ENCODE results near the gene MFGE8.
A peak's percentile ranks its signal among the peaks of the same experiment; 100 is the strongest.

The MFGE8 gene

DNA sequence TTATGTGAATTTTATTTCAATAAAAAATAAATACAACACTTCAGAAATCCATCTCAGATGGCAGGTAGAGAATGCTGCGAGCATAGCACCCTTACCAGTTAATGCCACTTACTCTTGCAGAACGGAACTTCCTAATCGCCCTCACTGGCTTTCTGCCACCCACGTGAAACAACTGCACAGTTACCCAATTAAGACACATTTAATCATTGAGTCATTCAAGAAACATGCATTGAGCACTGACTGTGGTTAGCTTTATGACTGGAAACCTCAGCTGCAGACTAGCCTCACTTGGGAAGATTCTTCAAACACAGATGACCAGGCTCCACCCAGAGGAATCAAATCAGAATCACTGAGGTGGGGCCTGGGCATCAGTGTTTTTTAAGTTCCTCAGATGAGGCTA lies 5.6 kb upstream of the MFGE8 start:
- no peak for DNase-seq

DNA sequence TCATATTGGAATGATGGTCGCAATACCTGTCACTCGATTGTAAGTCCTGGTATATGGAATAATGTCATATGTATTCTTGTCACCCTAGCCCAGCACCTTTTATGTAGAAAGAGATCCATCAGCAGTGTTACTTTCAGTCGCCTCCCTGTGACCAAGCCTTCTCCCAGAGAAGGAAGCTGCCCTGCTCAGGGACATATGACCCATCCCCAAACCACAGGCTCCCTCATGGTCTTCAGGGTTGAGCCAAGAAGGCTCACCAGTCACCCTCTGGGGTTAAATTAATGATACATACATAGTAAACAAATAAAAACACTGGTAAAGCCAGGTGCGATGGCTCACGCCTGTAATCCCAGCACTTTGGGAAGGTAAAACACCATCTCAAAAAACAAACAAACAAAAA lies 4.6 kb upstream of the MFGE8 start:
- no peak for DNase-seq

DNA sequence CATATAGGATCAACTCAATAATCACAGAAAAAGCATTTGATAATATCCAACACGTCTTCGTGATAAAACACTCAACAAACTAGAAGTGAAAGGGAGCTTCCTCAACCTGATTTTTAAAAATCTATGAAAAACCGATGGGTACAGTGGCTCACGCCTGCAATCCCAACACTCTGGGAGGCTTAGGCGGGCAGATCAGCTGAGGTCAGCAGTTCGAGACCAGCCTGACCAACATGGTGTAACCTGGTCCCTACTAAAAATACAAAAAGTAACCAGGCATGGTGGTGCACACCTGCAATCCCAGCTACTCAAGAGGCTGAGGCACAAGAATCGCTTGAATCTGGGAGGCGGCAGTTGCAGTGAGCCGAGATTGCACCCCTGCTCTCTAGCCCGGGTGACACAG lies 2.2 kb upstream of the MFGE8 start:
- DNase-seq: no peak

DNA sequence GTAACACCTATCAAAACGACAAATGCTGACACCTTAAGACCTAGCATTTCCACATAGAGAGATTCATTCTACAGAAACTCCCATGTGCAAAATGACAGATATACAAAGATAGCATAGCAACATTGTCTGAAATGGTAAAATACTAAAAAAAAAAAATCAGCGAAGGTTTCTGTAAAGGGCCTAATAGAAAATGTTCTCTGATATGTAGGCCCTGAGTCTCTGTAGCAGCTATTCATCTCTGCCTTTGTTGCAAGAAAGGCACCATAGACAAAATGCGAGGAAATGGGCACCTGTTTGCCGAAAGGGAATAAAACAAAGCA lies 631 bp upstream of the MFGE8 start:
- no peak for DNase-seq

DNA sequence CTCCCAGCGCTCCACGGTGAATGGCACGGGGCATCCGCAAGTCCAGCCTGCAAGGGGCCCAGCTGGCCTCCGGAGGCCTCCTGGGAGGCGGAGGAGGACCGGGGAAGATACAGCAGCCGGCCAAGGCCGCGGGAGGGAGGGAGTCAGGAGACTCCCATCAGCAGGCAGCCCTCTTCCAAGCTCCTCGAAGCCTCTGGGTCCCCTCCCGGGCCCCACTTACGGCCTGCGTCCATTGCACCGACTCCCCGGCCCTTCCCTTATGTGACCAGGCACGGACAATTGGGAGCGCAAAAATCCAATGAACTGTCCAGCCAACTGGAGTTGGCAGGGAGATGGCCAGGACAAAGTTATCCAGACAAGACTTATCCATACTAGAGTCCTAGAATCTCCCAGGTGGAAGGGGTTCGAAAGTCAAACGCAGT lies 668 bp downstream of the MFGE8 start:
- no peak for DNase-seq

DNA sequence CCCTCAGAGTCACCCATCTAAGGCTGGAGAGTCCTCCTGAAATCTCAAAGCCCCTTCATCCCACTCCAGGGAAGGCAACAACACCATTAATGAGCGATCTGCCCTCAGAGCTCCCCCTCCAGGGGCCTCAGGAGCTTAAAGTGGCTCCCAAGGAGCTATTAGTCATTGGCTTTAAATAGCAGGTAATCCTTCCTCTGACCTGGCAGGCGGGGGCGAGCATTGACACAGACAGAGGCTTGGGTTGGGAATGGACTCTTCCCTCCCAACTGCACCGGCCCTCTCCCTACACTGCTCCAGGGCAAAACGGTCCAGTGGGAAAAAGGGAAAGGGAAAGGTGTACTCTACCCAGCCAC lies 1.4 kb downstream of the MFGE8 start:
- DNase-seq: no peak

DNA sequence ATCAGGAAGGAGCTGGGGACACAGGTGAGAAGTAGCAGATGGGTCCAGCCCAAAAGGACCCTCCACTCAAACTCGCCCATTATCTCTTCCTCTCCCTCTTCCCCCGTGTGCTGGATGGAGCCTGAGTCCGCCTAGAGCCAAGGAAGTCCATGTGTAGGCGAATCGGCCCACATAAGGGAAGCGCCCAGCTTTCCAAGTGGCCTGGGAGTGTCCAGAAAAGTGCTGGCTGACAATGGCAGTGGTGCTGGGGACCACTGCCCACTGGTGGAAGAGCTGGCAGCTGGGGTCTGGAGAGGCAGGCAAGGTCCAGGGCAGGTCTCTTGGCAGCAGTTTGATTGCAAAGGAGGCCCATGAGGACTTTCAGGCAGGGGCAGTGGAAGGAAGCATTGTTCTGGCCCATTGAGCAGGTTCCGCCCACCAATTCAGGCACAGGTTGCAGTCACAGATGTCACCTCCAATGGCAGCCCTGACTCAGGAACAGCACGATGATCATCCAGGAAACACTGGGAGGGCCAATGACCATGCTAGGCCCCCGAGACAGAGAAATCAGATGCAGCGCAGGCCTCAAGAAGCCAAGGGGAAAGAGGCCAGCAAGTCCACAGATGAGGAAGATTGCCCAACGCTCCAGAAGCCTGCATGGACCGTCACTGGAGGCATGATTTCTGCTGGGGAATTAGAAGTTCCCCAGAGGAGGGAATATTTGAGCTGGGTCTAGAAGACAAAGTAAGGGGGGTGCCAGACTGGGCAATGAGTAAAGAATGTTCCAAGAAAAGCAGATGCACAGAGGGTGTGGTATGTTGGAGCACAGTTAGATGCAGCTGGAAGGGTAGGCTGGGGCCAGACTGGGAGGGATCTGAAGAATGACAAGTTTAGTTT lies 3.0 kb downstream of the MFGE8 start:
- no peak for DNase-seq

DNA sequence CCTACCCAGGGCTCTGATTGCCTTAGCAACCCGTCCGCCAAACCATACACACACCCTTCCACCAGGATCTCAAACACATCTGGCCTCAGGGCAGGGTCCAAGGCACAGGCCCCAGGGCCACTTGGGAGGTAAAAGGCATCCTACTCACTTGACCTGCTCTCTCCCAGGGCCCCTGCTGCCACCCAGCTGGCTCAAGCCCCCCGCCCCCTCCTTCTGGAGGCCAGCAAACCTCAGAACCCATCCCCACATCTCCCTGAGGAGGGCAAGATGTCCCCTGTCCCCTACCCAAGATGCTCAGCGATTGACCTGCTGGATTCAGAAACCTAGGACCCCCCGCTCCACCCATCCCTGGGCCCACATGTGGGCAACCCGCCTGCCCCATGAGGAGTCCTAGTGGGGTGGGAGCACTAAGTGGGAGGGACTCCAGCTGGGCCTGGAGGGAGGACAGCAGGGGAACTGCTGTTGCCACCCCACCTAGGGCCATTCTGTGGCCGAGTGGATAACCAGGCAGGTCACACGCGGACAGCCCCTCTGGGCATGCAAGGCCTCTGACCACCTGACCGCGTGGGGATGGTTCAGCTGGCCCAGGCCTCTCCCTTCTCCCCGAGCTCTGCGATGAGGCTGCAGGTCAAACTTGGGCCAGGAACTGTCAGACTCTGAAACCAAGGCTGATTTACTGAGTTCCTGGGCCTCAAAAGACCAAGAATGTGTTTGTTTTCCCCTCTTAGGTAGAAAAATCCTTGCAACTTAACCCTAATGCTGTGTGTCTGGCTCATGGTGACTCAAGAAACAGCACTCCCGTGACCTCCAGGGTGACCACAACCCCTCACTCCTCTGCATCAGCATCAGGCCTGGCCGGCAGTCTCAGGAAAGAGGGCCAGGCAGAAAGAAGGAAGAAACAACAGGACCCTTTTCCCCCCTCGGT lies 4.2 kb downstream of the MFGE8 start:
- no peak for DNase-seq

DNA sequence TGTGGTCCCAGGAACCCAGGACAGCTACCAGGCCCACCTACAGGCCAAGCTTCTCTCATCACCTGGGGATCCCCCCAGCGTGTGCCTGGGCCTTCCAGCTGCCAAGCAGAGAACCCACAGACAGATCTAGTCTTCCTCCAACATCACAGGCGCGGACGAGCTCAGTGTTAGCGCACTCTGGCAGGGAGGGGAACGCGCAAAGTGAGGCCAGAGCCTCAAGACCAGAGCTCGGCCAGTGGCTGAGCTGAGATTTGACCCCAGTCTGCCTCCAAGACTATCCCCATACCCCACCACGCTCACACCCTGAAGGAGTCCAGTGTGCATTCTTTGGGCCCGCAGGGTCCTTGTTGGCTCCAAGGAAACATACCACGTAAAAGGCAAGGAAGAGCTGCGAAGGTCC lies 5.1 kb downstream of the MFGE8 start:
- no peak for DNase-seq

DNA sequence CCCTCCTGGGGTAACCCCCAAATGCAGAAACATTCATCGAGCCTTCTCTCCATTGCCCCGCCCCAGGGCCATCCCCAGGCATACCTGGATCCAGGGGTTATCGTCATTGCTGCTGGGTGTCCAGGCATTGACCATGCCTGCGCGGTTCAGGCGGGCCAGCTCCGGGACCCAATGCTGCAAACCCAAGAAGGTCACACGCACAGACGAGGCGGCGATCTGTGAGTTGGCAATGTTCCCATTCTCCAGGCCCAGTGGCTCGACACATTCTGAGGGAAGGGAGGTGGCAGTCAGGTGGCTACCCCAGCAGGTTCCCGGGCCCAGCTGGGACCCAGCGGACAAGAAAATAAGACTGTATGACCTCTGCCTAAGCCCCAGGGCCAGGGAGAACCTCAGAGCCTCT lies 6.1 kb downstream of the MFGE8 start:
- DNase-seq: no peak

DNA sequence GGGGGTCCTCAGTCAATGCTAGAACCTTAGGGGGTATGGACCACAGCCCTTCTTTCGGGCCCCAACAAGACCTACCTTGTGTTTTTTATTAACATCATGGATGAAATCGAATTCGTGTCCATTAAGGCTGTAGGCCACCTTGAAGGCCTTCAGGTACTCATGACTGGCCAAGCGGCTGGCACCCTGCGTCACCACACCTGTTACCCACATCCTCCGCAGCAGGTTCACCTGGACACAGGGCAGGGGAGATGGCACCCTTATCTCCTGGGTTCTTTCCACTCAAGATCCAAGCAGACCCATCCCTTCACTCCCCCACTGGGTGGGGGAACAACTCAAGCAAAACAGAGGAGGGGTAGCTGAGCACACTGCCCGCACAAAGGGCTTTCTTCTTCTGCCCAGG lies 6.6 kb downstream of the MFGE8 start:
- DNase-seq: no peak

DNA sequence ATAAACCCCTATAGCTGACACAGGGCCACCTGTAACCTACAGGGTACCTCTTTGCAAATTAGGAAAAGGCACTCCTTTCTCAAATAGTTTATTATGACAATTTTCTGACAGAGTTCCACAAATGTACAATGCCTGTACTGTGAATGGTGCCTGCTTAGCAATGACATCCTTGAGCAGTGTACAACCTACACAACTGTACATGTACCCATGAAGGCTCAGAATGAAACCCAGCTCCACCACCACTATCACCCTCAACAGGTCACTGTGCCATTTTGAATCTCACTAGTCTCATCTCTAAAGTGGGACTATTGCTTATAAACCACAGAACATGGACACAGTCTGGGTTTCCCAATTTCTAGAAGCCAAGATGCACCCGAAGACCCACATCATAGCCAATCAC lies 7.0 kb downstream of the MFGE8 start:
- DNase-seq: no peak

DNA sequence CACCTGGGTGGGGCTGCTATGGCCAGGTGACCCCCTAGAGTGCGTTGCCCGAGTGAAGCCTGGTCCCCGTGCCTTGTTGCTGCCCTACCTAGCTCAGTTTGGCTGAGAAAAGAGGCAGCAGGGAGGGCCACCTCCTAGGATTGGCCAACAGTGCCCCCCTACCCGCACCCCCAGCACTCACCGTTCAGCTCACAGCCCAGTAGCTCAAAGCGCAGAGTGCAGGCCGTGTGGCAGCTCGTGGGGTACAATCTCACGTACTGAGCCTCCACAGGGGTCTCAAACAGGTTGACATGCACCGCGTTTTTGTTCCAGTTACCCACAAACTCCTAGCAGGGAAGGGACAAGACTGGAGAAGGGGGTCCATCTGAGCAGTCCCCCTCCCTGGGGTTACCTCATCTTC lies 7.6 kb downstream of the MFGE8 start:
- DNase-seq: no peak

DNA sequence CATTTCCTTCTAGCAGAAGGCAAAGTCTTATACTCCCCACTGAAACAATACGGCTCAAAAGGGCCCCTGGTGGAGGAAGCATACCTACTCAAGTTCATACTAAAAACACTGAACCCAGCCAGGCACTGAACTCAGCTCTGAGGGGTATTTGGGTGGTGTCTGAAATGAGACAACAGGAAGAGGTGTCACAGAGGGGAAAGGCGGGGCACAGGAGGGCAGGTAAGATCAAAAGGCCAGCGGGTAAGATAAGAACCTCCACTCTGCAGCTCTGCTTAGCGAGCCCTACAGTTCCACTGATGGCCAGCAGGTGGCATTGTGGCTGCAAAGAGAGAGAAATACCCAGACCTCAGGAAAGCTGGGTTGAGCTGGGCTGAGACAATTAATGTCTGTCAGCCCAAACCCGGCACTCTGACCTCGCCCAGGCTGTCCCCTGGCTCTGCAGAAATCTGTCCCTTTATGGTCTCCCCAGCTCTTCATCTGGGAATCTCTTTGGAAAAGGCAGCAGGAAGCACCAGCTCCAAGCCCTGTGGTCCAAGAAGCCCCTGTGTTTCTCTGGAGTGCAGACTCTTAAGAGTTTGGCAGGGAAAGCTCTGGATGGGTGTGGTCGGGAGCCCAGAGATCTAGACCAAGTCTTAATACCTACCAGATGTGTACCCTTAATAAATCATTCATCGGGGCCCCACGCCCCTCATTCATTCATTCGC lies 8.4 kb downstream of the MFGE8 start:
- DNase-seq: peak; percentile 91

DNA sequence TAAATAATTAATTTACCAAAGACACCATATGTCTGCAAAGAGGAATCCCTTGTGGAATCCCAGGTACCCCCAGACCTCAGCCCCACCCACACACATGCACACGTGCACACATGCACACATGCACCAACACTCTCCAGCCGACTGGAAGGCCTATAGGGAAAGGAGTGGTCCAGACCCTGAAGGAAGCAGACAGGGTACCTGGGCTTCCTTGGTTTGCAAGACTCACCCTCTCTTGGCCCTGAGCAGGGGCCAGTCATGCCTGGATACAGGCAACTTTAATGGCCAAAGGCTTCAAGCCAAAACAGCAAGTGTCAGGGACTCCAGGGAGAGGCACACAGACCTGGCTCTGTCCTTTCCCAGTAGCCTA lies 8.9 kb downstream of the MFGE8 start:
- no peak for DNase-seq

DNA sequence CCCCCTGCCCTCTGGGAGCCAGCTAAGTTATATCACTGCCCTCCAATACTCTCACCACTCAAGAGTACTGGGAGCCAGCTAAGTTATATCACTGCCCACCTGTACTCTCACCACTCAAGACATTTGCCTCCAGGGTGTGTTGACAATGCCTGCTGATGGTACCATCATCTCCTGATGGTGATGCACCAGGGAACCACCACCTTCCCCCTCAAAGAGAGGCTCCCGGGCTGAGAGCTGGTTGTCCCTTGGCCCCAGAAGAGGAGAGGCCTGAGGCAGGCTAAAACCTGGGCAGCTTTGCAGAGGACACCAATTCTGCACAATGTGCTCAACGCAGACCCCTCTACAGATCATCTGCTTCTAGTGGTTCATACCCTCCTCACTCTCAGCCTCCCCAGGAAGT lies 10.3 kb downstream of the MFGE8 start:
- DNase-seq: no peak

DNA sequence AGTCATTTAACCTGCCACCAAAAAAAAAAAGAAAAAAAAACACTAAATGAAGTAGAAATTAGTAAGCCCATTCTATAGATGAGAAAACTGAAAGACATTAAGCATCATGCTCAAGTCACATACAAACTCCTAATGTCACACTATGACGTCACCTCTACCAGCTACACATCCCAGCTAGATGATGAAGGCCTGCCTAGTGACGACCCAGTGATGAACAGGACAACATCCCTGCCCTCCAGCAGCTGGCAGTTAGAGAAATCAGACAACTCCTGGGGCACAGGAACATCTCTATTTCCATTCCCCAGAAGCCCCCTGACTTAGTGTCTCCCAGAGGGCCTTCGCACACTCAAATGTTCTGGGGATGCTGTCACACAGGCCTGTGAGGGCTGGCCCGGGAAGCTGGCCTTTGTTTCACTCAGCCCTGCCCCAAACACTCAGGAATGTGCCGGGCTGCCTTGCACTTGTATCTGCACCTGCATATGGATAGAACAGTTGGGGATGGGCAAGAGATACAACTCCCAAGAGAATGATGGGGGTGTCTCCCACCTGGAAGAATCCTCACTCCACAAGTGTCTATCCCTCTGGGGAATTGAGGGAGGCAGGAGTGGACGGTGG lies 10.9 kb downstream of the MFGE8 start:
- no peak for DNase-seq

DNA sequence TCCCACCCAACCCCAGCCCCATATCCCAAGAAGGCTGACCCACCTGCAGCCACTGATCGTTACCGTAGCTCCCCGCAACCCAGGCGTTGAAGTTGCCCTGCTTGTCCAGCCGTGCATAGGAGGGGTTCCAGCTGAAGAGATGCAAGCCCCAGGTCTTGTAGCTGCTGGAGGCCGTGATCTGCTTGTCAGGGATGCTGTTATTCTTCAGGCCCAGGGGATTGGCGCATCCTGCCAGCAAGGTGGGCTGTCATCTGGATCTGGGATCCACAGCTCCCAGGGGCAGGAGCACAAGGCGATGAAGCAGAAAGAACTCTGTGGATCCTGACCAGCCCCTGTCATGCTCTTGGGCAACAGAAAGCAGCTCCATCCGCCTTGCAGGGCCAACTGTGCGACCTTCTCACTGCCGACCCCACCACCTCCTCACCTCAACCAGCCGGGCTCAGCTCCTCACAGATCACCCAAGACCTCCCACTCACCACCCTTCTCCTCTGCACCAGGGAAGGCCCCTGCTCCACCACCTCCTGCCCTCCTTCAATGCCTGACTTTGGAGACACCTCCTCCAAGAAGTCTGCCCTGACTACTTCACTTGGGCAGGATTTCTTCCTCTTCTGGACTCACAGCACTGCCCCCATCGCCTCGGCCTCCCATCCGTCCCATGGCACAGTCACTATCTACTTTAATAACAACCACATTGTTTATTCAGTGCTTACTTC lies 11.5 kb downstream of the MFGE8 start:
- no peak for DNase-seq

DNA sequence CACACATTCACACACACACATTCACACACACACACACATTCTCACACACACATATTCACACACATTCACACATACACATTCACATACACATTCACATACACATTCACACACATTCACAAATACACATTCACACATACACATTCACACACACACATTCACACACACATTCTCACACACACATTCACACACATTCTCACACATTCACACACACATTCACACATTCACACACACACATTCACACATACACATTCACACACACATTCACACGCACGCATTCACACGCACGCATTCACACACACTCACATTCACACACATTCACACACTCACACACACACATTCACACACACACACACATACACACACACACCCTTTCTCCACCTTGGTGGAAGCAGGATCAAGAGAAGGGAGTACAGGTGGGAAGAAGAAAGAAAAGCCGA lies 12.2 kb downstream of the MFGE8 start:
- DNase-seq: no peak

DNA sequence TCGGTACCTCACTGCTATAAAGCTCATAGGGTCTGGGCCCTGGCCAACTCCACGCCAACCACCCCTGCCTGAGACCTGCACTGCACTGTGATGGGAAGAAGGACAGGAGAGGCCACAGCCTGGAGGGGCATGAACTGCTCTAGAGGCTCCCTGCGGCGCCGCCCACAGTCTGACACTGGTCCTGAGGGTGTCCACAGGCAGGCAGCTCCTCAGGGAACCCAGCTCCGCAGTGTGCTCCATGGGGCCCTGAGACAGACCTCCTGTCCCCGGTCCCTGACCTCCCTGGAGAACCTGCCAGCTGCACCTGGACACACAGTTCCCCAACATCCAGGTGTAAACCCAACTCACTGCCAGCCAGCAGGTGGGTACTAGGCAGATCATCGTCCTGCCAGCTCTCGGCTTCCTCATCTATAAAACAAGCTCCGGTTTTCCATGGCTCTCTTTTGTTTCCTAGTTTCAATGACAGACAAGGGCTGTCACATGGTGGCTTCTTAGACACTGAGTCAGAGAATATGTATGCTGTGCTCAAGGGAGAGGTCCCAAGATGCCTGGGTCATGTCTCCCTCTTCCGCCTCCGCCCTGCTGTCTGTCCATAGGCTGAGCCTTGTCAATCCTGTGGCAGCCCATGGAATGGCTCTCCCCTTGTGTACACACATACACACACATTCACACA lies 12.7 kb downstream of the MFGE8 start:
- no peak for DNase-seq

DNA sequence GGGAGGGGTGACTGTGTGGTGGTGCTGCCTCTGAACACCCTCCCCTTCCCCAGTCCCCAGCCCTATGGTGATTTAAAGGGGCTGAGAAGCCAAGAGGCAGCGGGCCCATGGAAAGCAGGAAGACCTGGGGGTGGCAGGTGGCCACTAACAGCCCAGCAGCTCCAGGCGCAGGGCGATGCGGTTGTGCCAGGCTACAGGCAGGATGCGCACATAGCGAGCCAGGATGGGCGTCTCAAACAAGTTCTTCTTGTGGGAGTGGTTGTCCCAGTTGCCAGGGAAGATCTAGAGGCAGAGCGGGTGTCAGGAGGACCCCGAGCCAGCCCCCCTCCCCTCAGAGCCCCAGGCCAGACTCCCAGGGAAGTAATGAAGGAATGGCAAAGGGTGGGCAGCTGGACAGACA lies 13.9 kb downstream of the MFGE8 start:
- no peak for DNase-seq

DNA sequence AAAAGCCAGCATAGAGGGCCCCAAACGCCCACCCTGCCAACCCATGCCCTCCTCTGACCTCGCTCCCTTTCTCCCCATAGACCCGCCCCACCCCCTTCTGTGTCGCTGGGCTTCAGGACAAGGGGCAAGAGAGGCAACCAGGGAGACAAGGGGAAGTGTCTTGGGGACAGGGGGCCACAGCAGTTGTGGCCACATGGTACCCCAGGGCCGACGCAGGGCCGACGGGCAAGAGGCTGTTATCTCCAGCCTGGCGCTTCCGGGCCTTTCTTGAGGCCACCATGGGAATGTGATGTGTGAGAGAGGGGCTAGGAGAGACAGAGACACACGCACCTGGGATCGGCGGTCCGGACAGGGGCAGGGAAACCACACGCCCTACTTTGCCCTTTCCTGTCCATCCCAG lies 14.4 kb downstream of the MFGE8 start:
- no peak for DNase-seq
